ENCODE results near the gene OPN3. TPM values are rescaled to one million over a fixed set of nuclear protein-coding genes. Genes with fewer than 3 reads are reported as not detected.

OPN3 gene
- polyA plus RNA-seq, 2 of the 4 experiments (the other 2 are of a cell fraction): 41.0 to 144 TPM

DNA sequence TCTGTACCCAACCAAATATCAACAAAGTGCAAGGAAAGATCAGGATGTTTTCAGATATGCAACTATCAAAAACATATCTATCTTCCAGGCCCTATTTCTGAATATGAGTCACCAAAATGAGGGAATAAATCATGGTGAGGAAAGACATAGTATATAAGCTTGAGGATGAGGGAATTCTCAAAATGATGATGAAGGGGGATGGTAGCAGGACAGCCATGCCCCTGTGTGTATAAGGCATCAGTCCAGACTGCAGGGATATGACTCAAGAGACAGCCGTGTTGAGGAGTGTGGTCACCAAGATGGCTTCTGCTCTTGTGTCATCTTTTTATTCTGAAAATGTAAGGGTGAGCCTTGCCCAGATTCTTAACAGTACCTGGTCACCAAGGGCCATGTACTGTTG is 7.5 kb upstream of the OPN3 start:
- FAIRE-seq (no peak), ATAC-seq (peak; percentile 25 to 54; a peak in 1 of 6 replicates), DNase-seq (ENCODE audit: low read depth in 1 of 2, low spot score in 1 of 2) (no peak)
- Histone ChIP-seq H3K4me3 (no peak overlapping the region), H3K27ac (0 out of 6 replicates have a peak overlapping the region, but pooled peaks of 1 of the 2 experiments have one; percentile 5), H3K4me1 (peaks cover under 1% of the 10 kb centered on the region), H3K9me3 (no peaks in the 10 kb centered on the region; the same call in 1 of the 3 replicates), H3K4me2 (no peak overlapping the region)
- WGBS (ENCODE audit: missing lambda C conversion rate): 54% methylated on average over 1 of the region's 1 CpG
- ChIA-PET CTCF (interaction anchor here (0.8 kb wide), 1 partner anchor 10 kb away, joined by 4 read pairs; no protein-coding TSS in a partner anchor), POLR2A (no interaction called here)
- no peak for TF ChIP-seq FOSL2 (IDR thresholded peaks at IDR 0.05)
- peak; percentile 58 for TF ChIP-seq FOSL2 (CRISPR knock-in tag; IDR thresholded peaks at IDR 0.05)
- no peak for TF ChIP-seq EP300 (IDR thresholded peaks at IDR 0.05)
- TF ChIP-seq MYC (IDR thresholded peaks at IDR 0.05; ENCODE audit: borderline replicate concordance, low read length): no peak
- no peak for TF ChIP-seq MAFK (IDR thresholded peaks at IDR 0.05; ENCODE audit: partially characterized antibody)
- TF ChIP-seq CBX2 (IDR thresholded peaks at IDR 0.05; ENCODE audit: borderline replicate concordance, low read depth): no peak
- no peak for TF ChIP-seq CHD2 (IDR thresholded peaks at IDR 0.05; ENCODE audit: low read length, partially characterized antibody)

DNA sequence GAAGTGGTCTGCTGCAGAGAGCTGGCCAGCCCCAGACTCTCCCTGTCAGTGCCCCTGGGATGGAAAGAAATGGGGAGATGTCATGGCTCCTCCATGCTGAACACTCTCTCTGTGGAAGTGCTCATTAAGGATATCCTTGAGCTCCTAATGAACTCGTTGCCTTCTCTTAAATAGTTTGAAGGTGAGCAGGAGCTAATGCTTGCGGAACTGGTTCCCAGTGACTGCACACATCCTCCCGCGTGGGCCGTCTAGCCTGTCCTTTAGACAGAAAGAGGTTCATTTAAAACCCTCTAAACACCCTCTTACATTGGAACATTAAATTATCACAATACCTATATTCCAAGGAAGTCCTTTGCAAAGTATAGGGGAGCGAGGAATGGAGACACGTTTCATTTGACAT is 6.0 kb upstream of the OPN3 start:
- 90% methylated on average over 7 of the region's 7 CpGs for WGBS (ENCODE audit: missing lambda C conversion rate)
- CTCF ChIA-PET: interaction anchor here (1.2 kb wide), 2 partner anchors 9 to 19 kb away, joined by 3 to 4 read pairs; no protein-coding TSS in a partner anchor

DNA sequence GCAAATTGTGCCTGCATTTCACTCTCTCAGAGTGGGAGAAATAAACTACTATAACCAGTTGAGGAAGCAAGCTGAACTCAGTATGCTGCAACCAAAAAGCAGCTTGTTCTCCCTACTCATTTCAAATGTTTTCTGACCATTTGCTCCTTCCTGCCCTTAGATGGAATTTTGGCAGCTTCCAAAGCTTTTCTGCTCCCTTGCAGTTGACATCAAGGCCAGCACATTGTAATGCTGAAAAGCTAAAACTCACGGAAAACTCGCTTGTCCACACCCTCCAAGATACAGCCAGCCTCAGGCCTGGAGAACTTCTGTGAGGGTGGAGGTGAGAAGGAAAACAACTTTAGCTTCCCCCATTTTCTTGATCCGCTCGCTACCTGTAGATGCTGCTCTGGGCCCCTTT is 5.0 kb upstream of the OPN3 start:
- ChIA-PET CTCF (interaction anchor here (1.2 kb wide), 1 partner anchor 18 kb away, joined by 4 read pairs; no protein-coding TSS in a partner anchor), POLR2A (no interaction called here)
- Histone ChIP-seq H3K4me2 (no peak overlapping the region), H3K4me3 (no peak overlapping the region), H3K4me1 (peaks cover 22% of the 10 kb centered on the region), H3K27ac (no peak overlapping the region), H3K9me3 (no peaks in the 10 kb centered on the region; the same call in 1 of the 3 replicates)
- TF ChIP-seq CHD4 (IDR thresholded peaks at IDR 0.05; ENCODE audit: borderline replicate concordance) (no peak), MYC (IDR thresholded peaks at IDR 0.05; ENCODE audit: borderline replicate concordance, low read length) (no peak), MAZ (IDR thresholded peaks at IDR 0.05; ENCODE audit: borderline replicate concordance, low read depth, low read length) (no peak)
- TF ChIP-seq, protein P1, sequence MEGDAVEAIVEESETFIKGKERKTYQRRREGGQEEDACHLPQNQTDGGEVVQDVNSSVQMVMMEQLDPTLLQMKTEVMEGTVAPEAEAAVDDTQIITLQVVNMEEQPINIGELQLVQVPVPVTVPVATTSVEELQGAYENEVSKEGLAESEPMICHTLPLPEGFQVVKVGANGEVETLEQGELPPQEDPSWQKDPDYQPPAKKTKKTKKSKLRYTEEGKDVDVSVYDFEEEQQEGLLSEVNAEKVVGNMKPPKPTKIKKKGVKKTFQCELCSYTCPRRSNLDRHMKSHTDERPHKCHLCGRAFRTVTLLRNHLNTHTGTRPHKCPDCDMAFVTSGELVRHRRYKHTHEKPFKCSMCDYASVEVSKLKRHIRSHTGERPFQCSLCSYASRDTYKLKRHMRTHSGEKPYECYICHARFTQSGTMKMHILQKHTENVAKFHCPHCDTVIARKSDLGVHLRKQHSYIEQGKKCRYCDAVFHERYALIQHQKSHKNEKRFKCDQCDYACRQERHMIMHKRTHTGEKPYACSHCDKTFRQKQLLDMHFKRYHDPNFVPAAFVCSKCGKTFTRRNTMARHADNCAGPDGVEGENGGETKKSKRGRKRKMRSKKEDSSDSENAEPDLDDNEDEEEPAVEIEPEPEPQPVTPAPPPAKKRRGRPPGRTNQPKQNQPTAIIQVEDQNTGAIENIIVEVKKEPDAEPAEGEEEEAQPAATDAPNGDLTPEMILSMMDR (IDR thresholded peaks at IDR 0.05): no peak
- TF ChIP-seq, protein P2, sequence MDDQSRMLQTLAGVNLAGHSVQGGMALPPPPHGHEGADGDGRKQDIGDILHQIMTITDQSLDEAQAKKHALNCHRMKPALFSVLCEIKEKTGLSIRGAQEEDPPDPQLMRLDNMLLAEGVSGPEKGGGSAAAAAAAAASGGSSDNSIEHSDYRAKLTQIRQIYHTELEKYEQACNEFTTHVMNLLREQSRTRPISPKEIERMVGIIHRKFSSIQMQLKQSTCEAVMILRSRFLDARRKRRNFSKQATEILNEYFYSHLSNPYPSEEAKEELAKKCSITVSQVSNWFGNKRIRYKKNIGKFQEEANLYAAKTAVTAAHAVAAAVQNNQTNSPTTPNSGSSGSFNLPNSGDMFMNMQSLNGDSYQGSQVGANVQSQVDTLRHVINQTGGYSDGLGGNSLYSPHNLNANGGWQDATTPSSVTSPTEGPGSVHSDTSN (IDR thresholded peaks at IDR 0.05): no peak
- DNase-seq (ENCODE audit: low read depth in 1 of 2, low spot score in 1 of 2): no peak
- WGBS (ENCODE audit: missing lambda C conversion rate): 89% methylated on average over 4 of the region's 4 CpGs
- no peak for ATAC-seq
- no peak for FAIRE-seq

More for the DNA sequence above, 6.0 kb upstream of the OPN3 start:
- FAIRE-seq (no peak), DNase-seq (ENCODE audit: low read depth in 1 of 2, low spot score in 1 of 2) (no peak), ATAC-seq (no peak)
- POLR2A ChIA-PET: no interaction called here
- Histone ChIP-seq H3K4me1 (peaks cover 13% of the 10 kb centered on the region), H3K9me3 (no peaks in the 10 kb centered on the region; the same call in 1 of the 3 replicates), H3K4me3 (no peak overlapping the region), H3K4me2 (no peak overlapping the region), H3K27ac (0 out of 6 replicates have a peak overlapping the region, but pooled peaks of 1 of the 2 experiments have one; percentile 22)
- TF ChIP-seq CBX2 (IDR thresholded peaks at IDR 0.05; ENCODE audit: borderline replicate concordance, low read depth) (no peak), RAD21 (conservative IDR thresholded peaks at IDR 0.05 in 1 of 2, IDR thresholded peaks at IDR 0.05 in 1 of 2) (no peak), PHF8 (IDR thresholded peaks at IDR 0.05; ENCODE audit: borderline replicate concordance, low read depth) (no peak), FOXS1 (CRISPR knock-in tag; IDR thresholded peaks at IDR 0.05) (no peak)

DNA sequence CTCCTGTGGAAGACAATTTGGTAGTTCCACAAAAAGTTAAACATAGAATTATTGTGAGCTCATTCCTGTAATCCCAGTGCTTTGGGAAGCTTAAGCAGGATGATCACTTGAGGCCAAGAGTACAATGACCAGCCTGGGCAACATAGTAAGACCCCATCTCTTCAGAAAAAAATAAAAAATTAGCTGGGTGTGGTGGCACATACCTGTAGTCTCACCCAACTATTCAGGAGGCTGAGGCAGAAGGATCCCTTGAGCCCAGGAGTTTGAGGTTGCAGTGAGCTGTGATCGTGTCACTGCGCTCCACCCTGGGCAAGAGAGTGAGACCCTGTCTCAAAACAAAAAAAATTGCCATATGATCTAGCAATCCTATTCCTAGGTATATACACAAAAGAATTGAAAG is 4.1 kb upstream of the OPN3 start:
- CTCF ChIA-PET: no interaction called here
- Histone ChIP-seq H3K4me2 (no peak overlapping the region), H3K9me3 (no peaks in the 10 kb centered on the region; the same call in 1 of the 3 replicates), H3K27ac (peak overlapping the region; percentile 5 to 30; a peak in 3 of 6 replicates), H3K4me1 (peaks cover 22% of the 10 kb centered on the region), H3K4me3 (no peak overlapping the region)
- 86% methylated on average over 2 of the region's 2 CpGs for WGBS (ENCODE audit: missing lambda C conversion rate)
- TF ChIP-seq ZNF302 (CRISPR knock-in tag; IDR thresholded peaks at IDR 0.05): no peak
- TF ChIP-seq PHF8 (IDR thresholded peaks at IDR 0.05; ENCODE audit: borderline replicate concordance, low read depth): no peak
- TF ChIP-seq, protein P3, sequence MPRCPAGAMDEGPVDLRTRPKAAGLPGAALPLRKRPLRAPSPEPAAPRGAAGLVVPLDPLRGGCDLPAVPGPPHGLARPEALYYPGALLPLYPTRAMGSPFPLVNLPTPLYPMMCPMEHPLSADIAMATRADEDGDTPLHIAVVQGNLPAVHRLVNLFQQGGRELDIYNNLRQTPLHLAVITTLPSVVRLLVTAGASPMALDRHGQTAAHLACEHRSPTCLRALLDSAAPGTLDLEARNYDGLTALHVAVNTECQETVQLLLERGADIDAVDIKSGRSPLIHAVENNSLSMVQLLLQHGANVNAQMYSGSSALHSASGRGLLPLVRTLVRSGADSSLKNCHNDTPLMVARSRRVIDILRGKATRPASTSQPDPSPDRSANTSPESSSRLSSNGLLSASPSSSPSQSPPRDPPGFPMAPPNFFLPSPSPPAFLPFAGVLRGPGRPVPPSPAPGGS (IDR thresholded peaks at IDR 0.05): no peak
- TF ChIP-seq EP300 (IDR thresholded peaks at IDR 0.05): no peak
- ATAC-seq (no peak), DNase-seq (ENCODE audit: low read depth in 1 of 2, low spot score in 1 of 2) (no peak), FAIRE-seq (no peak)
- POLR2A ChIA-PET: no interaction called here
